AG09309 (cell line): ENCODE measurements around the gene EFNA5.

Source experiments
- DNase-seq: peaks from one replicate; pipeline ENCODE4 v3.0.0-alpha.2; 2010; ENCODE audit warnings: low read depth
- H3K4me3 ChIP-seq: 2 replicates; pipeline ENCODE4 v1.5.1; 2011; ENCODE audit warnings: mild to moderate bottlenecking, low read depth, low read length, moderate library complexity; ENCODE audit not compliant: control insufficient read depth
- TF ChIP-seq, protein P1 (sequence below): IDR thresholded peaks from 2 replicates; pipeline ENCODE4 v1.5.1; 2011; ENCODE audit warnings: mild to moderate bottlenecking, low read depth, low read length, inconsistent platforms; ENCODE audit not compliant: insufficient read depth, control insufficient read depth; ENCODE audit errors: missing control alignments

EFNA5 gene

DNA sequence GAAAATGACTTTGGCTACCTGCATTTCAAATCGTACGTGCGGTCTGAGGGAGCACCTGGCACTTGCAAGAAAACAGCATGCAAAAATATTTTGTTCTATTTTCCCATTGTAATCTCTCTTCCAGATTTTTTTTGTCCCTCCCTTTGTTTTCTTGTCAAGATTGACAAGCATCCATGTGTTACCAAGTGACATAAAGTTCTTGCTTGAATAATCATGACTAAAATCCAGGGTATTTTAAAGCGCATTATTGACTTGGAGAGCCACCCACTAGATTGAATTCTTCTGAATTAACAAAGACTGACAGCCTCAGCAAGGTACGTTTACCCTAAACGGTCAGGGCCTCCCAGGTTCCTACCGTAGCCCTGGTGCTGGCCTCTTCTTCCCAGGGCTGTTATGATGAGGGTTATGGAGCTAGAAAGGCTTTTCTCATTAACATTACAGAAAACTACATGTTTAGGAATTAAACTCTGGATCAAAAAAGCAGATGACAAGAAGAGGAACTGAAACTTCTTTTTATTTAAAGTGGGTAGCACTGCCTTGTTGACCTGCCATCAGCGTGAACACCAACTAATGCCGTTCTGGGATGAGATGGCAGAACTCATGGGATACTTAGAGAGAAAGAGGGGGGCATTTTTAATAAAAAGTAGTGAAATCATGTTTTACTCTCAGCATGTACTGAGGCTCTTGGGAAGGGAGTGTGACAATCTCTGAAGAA lies 297.0 kb downstream of the EFNA5 start:
- TF ChIP-seq, protein P1, sequence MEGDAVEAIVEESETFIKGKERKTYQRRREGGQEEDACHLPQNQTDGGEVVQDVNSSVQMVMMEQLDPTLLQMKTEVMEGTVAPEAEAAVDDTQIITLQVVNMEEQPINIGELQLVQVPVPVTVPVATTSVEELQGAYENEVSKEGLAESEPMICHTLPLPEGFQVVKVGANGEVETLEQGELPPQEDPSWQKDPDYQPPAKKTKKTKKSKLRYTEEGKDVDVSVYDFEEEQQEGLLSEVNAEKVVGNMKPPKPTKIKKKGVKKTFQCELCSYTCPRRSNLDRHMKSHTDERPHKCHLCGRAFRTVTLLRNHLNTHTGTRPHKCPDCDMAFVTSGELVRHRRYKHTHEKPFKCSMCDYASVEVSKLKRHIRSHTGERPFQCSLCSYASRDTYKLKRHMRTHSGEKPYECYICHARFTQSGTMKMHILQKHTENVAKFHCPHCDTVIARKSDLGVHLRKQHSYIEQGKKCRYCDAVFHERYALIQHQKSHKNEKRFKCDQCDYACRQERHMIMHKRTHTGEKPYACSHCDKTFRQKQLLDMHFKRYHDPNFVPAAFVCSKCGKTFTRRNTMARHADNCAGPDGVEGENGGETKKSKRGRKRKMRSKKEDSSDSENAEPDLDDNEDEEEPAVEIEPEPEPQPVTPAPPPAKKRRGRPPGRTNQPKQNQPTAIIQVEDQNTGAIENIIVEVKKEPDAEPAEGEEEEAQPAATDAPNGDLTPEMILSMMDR: no peak
- no peak overlapping the region for H3K4me3 ChIP-seq
- DNase-seq: no peak

DNA sequence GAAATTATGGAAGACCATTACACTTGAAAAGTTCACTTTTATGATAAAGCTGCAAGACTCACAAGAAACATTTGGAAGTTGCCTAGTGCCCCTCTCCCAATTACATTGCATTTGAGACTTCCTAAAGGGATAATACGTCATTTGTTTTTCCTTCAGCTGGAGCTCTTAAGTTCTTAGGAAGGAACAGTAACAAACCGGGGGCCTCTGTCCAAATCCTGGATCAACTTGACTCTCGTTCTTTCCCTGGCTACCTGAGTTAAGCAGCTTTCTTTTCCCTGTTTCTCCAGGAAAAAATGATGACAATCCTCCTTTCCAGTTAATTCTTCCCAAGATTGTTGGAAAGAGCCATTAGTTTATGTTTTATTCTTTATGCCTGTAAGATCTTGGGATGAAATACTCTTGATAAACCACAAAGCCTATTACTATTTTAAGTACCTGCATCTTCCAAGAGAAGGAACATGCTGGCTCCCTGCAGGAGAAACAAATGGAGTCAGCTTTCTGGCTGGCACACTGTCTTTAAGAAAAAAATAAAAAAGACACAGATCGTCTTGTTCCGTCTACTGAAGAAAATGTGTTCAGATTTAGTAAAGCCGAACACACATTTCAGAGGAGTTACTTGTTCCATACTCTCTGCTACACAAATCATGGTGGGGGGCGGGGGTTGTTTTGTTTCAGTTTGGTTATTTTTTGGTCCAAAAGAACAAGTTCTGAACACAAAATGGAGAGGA lies 297.9 kb downstream of the EFNA5 start:
- DNase-seq: no peak
- TF ChIP-seq, protein P1: no peak
- no peak overlapping the region for H3K4me3 ChIP-seq

DNA sequence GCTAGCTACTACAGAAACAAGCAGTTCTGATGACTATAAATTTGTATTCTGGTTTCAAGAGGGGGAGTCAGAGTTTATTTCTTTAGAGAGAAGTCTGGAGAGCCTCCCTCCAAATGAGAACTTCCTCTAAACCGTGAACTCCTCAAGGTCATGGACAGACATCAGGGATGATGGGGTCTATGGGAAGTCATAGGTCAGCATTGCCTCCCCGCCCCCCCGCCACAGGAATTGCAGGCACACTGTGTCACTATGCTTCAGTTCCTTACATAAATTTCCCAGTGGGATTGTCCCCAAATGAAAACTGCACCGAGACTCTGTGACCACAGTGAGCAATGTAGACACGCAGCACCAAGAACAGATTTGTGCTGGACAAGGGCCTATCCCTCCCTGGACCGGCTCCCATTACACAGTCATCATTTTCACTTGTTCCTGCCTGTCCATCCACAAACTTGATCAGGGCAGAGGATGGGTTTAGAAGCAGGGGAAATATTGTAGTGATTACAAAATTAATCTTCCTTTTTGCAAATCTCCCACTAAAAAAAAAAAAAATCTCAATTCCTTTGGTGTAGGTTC lies 300.3 kb downstream of the EFNA5 start:
- TF ChIP-seq, protein P1: no peak

DNA sequence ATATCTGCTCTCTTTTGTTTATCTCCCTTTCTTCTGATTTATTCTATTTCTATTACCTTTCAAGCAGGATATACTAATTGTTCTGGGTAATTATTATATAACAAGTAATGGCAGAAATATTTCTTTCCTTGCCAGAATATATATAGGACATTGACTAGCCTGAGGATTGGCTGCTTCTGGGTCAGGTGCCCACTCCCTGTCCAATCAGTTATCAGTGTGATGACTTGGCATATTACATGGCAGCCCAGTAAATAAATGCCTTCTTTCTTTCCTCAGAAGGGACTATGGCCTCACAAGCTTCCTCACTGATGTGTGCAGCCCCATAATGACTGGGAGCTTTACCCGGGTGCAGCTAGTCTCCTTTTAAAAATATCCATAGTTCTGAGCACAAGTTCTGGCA lies 301.1 kb downstream of the EFNA5 start:
- no peak for DNase-seq
- TF ChIP-seq, protein P1: no peak

More for the DNA sequence above, 300.3 kb downstream of the EFNA5 start:
- DNase-seq: no peak
- H3K4me3 ChIP-seq: no peak overlapping the region

DNA sequence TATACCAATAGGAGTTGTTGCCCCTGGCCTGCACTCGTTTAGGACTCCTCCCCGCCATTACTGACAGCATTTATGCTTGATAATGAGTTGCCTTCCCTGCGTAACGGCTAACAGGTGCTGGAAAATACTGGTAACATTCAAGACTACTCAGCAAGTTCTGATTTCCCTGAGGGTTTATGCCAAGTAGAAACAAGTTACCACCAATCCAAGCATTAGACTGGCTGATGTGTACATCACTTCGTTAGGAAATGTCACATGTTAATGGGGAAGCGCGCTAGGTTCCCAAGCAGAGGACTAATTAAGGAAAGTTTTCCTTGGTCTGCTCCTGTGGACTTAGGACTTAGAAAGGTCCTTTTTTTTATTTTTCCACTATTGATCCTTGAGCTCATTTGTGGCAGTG lies 302.1 kb downstream of the EFNA5 start:
- no peak overlapping the region for H3K4me3 ChIP-seq
- TF ChIP-seq, protein P1: no peak
- DNase-seq: no peak

More for the DNA sequence above, 301.1 kb downstream of the EFNA5 start:
- H3K4me3 ChIP-seq: no peak overlapping the region

DNA sequence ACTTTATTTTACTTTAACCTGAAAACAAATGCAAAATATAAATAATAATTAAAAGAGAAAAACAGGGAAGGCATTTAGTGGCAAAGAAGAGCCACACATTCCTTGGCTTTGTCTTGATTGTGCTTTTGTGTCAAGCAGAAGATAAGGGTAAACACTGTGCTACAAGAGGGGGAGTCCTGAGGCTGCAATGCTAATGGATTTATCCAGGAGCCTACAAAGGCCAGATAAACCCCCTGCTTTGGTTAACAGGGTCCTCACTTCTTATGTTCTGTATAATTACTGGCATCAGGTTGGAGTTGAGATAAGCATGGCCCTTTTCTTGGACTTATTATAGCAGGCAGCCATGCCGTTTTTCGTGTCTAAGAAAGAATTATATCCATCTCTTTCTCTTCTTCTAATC lies 302.8 kb downstream of the EFNA5 start:
- no peak for DNase-seq
- no peak overlapping the region for H3K4me3 ChIP-seq
- TF ChIP-seq, protein P1: no peak
